ENCODE data around the gene PPP6R2.
"Not testable (repeated sequence)": the region's sequence is repeated elsewhere in the genome, so short reads cannot be mapped to it uniquely, and the experiment has no call there.

The PPP6R2 gene

DNA sequence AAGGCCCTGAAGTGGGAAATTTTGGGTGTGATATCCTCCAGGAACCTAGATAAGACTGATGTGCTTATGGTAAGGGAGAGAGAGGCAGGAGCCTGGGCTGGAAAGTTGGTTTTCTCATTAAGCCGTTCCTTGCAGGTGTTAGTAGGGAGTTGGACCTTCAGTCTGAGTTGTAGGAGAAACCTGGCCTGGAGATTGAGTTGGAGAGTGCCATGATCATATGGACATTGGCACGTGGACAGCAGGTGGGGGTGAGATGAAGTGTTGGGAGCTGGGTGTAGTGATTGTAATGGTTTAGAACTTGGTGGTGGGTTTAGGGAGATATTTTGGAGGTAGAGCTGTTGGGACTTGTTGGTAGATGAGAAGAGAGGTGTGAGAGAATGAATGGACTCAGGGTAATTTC, 4.9 kb downstream of the PPP6R2 start:
- no peak for DNase-seq

DNA sequence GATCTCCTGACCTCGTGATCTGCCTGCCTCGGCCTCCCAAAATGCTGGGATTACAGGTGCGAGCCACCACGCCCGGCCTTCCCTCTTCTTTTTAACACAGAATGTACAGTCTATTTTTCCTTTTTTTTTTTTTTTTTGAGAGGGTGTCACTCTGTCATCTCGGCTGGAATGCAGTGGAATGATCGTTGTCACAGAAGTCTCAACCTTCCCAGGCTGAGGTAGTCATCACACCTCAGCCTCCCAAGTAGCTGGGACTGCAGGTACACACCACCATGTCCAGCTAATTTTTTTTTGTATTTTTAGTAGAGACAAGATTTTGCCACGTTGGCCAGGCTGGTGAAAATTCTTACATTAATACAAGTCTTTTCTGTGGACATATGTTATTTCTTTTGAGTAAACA, 13.1 kb downstream of the PPP6R2 start:
- DNase-seq = no peak

DNA sequence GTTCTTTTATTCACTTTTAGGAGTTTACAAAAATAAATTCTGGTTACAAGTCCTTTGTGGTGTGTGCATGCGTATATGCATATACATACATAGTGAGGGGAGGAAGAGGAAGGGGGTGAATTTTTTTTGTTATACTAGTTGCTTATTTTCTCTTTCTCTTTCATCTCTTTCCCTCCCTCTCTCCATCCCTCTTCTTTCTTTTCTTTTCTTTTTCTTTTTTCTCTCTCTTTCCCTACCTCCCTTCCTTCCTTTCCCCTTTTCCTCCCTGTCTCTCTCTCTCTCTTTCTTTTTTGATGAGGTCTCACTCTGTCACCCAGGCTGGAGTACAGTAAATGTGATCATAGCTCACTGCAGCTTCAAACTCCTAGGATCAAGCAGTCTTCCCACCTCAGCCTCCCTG, 14.1 kb downstream of the PPP6R2 start:
- no peak for DNase-seq

DNA sequence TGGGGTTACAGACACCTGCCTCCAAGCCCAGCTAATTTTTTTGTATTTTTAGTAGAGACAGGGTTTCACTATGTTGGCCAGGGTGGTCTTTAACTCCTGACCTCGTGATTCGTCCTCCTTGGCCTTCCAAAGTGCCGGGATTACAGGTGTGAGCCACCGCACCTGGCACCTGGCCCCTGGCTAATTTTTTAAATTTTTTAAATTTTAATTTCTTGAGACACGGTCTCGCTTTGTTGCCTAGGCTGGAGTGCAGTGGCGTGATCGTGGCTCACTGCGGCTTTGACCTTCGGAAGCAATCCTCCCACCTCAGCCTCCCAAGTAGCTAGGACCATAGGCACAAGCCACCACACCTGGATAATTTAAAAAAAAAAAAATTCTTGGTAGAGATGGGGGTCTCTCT, 14.6 kb downstream of the PPP6R2 start:
- no peak for DNase-seq

DNA sequence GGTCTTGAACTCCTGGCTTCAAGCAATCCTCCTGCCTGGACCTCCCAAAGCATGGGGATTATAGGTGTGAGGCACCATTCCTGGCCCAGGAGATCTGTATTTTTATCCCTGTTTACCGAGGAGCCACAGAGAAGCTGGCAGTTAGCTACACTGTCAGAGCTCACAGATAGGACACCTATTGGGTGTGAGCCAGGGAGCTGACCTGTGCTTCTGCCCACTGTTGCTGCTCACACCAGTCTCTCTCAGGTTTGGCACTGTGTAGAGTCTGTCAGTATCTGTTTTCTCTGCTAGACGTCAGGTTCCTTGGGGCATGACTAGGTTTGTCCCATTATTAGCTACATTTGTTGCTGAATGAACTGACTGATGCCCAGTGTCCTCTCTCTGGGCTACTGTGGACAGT, 17.5 kb downstream of the PPP6R2 start:
- DNase-seq = no peak

- no peak for DNase-seq
Observed at GRCh38 chr22:50361222-50361621, 18.1 kb downstream of the PPP6R2 start.

- no peak for DNase-seq
Observed at GRCh38 chr22:50361688-50362087, 18.6 kb downstream of the PPP6R2 start.

DNA sequence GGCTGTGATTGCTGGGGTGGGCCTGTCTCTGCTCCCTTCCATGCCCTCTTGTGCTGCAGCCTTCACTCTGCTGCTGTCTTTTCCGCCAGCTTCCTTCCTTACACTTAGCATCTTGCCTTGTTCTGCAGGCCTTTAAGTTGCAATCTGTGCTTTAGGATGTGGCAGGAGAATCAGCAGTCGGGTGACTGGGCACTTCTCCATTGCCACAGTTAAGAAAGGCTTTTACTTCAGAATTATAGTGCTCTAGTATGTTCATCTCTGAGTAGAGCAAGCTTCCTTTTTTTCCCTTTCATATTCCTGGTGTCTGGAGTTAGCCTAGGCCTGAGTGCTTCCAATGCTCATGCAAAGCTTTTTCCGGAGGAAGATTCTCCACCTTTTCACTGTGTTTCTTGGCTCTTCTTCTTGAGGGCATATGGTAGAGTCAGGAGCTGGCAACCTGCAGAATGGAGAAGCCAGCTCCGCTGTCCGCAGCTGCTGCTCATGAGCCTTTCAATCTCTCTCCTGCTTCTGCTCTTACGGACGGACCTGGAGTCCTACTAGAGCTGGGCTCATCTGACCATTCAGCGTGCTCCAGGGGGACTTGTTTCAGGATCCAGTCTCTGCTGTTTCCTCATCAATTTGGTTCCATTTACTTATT, 20.2 kb downstream of the PPP6R2 start:
- DNase-seq = no peak

DNA sequence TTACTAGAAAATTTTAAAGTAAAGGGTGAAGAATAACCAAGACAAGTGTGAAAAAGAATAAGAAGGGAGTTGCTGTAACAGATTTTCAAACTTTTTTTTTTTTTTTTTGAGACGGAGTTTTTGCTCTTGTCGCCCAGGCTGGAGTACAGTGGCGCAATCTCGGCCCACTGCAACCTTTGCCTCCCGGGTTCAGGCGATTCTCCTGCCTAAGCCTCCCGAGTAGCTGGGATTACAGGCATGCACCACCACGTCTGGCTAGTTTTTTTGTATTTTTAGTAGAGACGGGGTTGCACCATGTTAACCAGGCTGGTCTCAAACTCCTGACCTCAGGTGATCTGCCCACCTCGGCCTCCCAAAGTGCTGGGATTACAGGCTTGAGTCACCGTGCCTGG, 20.7 kb downstream of the PPP6R2 start:
- not testable (repeated sequence) for DNase-seq

DNA sequence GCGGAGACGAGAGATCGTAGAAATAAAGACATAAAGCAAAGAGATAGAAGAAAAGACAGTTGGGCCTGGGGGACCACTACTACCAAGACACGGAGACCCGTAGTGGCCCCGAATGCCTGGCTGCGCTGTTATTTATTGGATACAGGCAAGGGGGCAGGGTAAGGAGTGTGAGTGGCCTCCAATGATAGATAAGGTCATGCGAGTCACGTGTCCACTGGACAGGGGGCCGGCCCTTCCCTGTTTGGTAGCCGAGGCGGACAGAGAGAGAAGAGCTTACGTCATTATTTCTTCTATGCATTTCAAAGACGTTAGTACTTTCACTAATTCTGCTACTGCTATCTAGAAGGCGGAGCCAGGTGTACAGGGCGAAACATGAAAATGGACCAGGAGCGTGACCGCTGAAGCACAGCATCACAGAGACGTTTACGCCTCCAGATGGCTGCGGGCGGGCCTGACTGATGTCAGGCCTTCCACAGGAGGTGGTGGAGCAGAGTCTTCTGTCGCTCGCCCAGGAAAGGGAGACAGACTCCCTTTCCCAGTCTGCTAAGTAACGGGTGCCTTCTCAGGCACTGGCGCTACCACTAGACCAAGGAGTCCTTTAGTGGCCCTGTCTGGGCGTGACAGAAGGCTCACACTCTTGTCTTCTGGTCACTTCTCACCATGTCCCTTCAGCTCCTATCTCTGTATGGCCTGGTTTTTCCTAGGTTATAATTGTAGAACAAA, 24.8 kb downstream of the PPP6R2 start:
- no peak for DNase-seq

GRCh38 chr22:50371101-50371648, 28.0 kb downstream of the PPP6R2 start:
- no peak for DNase-seq

- DNase-seq = no peak
Observed at GRCh38 chr22:50376085-50376651, 33.0 kb downstream of the PPP6R2 start.

GRCh38 chr22:50381021-50381555, 38.0 kb downstream of the PPP6R2 start:
- DNase-seq = not testable (repeated sequence)

DNA sequence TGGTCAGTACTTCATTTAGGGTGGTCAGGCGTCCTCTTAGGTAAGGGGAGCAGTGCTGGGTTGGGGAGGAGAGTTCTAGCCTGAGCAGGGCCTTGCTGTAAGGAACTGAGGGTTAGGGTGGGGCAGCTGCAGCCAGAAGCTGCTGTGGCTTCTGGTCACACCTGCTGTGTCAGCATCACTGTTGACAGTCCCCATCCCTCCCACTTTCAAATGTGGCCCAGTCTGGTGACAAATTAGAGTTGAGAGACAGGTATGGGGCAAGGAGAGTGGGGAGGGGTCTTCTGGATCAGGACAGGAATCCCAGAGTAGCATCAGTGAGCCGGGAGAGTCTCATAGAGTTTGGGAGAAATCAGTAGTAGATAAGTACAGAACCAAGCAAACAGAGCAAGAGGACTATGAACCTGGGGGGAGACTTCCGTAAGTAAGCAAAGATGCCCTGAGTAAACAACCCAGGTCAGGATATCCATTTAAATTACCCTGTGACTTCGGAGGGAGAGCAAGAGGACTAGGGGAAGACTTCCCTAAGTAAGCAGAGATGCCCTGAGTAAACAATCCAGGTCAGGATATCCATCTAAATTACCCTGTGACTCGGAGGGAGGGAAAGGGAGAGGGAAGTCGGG, 53.7 kb downstream of the PPP6R2 start:
- DNase-seq = no peak

DNA sequence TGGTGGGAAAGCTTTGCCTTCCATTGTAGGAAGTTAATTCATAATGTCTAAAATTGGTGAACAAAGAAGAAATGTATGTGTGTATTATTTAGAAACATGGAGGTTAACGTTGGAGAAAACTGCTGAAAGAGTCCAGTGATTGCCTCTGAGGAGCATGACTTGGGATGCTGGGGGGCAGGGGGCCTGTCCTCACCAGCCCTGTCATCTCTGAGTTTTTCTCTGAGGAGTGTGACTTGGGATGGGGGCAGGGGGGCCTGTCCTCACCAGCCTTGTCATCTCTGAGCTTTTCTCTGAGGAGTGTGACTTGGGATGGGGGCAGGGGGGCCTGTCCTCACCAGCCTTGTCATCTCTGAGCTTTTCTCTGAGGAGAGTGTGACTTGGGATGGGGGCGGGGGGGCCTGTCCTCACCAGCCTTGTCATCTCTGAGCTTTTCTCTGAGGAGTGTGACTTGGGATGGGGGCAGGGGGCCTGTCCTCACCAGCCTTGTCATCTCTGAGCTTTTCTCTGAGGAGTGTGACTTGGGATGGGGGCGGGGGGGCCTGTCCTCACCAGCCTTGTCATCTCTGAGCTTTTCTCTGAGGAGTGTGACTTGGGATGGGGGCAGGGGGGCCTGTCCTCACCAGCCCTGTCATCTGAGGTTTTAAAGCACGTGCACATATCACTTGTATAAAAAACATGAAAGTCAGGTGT, 54.4 kb downstream of the PPP6R2 start:
- not testable (repeated sequence) for DNase-seq

GRCh38 chr22:50398831-50399648, 55.9 kb downstream of the PPP6R2 start:
- peak; percentile 31 for DNase-seq

- no peak for DNase-seq
Observed at GRCh38 chr22:50399751-50400331, 56.7 kb downstream of the PPP6R2 start.

DNA sequence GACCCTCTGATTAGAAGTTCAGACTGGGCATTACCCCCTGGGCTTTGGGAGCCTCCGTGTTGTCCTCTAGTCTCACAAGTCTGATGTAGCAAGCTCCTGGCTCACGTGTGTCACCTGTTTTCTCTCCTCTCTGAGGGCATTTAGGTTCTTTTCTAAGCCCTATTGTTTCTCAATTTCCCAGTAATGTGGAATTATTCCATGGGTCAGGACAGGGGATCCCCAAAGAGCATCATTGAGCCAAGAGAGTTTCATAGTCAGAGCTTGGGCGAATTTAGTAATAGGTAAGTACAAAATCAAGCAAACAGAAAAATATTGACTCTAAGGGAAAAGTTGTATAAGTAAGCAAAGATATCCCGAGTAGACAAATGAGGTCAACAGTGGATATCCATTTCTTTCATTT, 57.3 kb downstream of the PPP6R2 start:
- DNase-seq = no peak

- DNase-seq = no peak
Observed at GRCh38 chr22:50400931-50401330, 57.8 kb downstream of the PPP6R2 start.

DNA sequence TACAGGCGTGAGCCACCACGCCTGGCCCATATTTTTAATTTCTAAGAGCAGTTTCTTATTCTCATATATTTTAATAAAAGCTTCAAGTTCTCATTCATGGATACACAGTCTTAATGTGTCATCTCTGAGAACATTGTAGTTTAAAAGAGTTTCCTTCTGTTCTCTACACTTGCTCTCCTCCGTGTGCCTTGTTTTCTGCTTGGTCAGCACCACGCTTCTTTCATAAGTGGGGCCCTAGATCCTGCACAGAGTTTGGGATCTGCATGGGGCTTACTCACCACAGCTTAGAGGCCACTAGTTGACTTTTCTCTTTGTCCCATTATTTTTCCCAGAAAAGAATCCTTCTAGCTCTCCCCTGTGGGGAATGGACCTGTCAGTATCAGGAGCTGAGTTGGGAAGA, 58.8 kb downstream of the PPP6R2 start:
- DNase-seq = no peak

GRCh38 chr22:50403701-50404101, 60.6 kb downstream of the PPP6R2 start:
- DNase-seq = no peak

All from NCI-H345 (cell line).